ENCODE measurements around the gene ASPSCR1.

GRCh38 chr17:82037889-82038195 is 60.4 kb downstream of the ASPSCR1 start:
- no peak for TF ChIP-seq RAD21 (IDR thresholded peaks at IDR 0.05; ENCODE audit: low read length)
- TF ChIP-seq, protein P1, sequence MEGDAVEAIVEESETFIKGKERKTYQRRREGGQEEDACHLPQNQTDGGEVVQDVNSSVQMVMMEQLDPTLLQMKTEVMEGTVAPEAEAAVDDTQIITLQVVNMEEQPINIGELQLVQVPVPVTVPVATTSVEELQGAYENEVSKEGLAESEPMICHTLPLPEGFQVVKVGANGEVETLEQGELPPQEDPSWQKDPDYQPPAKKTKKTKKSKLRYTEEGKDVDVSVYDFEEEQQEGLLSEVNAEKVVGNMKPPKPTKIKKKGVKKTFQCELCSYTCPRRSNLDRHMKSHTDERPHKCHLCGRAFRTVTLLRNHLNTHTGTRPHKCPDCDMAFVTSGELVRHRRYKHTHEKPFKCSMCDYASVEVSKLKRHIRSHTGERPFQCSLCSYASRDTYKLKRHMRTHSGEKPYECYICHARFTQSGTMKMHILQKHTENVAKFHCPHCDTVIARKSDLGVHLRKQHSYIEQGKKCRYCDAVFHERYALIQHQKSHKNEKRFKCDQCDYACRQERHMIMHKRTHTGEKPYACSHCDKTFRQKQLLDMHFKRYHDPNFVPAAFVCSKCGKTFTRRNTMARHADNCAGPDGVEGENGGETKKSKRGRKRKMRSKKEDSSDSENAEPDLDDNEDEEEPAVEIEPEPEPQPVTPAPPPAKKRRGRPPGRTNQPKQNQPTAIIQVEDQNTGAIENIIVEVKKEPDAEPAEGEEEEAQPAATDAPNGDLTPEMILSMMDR (conservative IDR thresholded peaks at IDR 0.05; ENCODE audit: low read depth, low read length), result no peak
- TF ChIP-seq CEBPB (IDR thresholded peaks at IDR 0.05; ENCODE audit: low read depth, low read length), result no peak
- no peak for TF ChIP-seq MXI1 (IDR thresholded peaks at IDR 0.05; ENCODE audit: borderline replicate concordance, low read depth, low read length)
- TF ChIP-seq USF2 (IDR thresholded peaks at IDR 0.05; ENCODE audit: low read depth, low read length), result no peak
- TF ChIP-seq POLR2A (IDR thresholded peaks at IDR 0.05; ENCODE audit: low read depth, low read length), result no peak
- no peak for TF ChIP-seq BHLHE40 (IDR thresholded peaks at IDR 0.05; ENCODE audit: low read depth, low read length)
- TF ChIP-seq RCOR1 (IDR thresholded peaks at IDR 0.05; ENCODE audit: insufficient replicate concordance, low read length), result no peak
